Anterior cingulate cortex (tissue), 58 donors: Measurements from ENCODE around the gene SART1.
"Not testable (repeated sequence)": the region's sequence is repeated elsewhere in the genome, so short reads cannot be mapped to it uniquely, and the experiment has no call there.

ENCODE experiments used
- DNase-seq, 58 donors: peaks; one replicate each; lab custom pipeline; 2025; lab: John Stamatoyannopoulos, UW

SART1 gene

DNA sequence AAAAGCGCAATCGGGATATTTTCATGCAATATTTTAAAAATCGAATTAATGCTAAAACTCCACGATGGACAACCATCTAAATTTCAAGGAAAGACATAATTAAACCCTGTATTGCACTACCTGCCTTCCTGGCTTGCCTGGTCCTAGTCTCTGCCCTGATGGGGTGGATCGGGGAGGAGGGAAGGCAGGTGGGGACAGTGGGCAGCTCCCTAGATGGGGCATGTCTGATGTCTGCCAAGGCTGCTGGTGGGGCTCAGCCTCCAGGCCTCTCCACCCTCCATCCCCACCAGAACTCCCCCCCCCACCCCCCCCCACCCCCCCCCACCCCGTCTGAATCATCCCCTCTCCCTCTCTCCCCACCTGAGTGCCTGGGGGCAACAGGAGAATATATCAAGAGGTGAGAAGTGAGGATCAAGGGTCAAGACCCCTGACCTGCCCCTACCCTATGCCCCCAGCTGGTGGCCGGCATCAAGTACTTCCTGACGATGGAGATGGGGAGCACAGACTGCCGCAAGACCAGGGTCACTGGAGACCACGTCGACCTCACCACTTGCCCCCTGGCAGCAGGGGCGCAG is 50.9 kb downstream of the SART1 start:
- DNase-seq, result no peak

DNA sequence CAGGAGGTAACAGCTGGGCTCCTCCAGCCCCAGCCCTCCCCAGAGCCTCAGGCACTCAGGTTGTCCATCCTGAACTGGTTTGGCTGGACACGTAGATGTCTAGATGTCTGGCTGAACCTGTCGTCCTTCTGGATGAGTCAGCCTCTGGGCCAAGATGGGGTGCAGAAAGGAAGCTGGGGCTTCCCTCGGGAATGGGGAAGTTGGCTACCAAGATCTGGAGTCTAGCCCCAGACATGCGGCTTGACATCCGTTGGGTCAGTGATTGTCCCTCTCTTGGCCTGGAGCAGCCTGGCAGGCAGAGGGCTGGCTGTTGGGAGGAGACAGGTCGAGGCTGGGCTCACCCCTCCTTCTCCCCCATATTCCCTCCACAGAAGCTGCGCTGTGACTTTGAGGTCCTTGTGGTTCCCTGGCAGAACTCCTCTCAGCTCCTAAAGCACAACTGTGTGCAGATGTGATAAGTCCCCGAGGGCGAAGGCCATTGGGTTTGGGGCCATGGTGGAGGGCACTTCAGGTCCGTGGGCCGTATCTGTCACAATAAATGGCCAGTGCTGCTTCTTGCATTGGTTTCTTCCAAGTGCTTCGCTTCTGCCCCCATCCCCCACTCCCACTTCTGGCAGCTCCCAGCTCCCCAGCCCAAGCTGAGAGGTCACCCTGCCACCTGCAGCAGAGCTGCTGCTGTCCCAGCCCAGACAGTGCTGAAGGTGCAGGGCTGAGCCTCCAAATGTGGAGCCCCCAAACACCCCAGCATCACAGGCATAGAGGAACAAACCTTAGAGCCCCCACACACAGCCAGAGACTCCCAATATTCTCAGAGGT is 51.6 kb downstream of the SART1 start:
- peak in 1 of 58 donors; percentile 9 for DNase-seq

DNA sequence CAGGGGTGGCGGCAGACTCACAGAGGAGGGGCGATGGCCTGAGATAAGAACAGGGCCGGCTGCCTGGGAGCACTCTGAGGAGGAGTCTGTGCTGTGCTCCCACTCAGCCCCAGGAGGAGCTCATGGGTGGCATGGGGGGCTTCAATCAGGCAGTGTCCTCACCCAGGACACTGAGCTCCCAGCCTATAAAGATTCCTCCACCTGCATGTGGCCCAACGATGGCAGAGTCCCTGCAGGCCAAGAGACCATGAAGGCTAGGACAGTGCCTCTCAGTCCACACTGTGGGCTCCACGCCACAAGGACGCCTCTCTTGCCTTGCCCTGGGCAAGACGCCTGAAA is 52.2 kb downstream of the SART1 start:
- DNase-seq, result no peak

- DNase-seq, result no peak
Observed at GRCh38 chr11:66014804-66015453, 53.4 kb downstream of the SART1 start.

GRCh38 chr11:66015454-66015881 is 53.9 kb downstream of the SART1 start:
- no peak for DNase-seq

- no peak for DNase-seq
Observed at GRCh38 chr11:66015936-66016792, 54.6 kb downstream of the SART1 start.

DNA sequence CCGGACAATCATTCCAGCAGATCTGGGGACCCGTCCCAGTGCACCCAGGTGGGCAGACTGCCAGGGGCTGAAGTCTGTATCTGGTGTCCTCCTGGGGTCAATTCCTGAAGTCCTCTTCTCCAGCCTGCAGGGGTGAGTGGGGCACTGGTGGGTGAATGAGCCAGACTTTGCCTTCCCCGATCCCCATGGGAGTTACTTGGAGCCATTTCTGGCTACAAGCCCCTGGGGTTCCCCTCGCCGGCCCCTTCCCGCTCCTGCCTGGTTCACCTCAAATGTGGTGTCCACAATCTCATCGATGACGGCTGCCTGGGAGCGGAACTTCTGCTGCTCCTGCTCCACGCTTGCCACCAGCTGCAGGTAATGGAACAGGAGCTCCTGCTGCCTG is 55.3 kb downstream of the SART1 start:
- no peak for DNase-seq

GRCh38 chr11:66017321-66017720 is 55.8 kb downstream of the SART1 start:
- no peak for DNase-seq

- DNase-seq, result no peak
Observed at GRCh38 chr11:66020212-66020611, 58.7 kb downstream of the SART1 start.

- DNase-seq, result no peak
Observed at GRCh38 chr11:66020618-66021357, 59.3 kb downstream of the SART1 start.

DNA sequence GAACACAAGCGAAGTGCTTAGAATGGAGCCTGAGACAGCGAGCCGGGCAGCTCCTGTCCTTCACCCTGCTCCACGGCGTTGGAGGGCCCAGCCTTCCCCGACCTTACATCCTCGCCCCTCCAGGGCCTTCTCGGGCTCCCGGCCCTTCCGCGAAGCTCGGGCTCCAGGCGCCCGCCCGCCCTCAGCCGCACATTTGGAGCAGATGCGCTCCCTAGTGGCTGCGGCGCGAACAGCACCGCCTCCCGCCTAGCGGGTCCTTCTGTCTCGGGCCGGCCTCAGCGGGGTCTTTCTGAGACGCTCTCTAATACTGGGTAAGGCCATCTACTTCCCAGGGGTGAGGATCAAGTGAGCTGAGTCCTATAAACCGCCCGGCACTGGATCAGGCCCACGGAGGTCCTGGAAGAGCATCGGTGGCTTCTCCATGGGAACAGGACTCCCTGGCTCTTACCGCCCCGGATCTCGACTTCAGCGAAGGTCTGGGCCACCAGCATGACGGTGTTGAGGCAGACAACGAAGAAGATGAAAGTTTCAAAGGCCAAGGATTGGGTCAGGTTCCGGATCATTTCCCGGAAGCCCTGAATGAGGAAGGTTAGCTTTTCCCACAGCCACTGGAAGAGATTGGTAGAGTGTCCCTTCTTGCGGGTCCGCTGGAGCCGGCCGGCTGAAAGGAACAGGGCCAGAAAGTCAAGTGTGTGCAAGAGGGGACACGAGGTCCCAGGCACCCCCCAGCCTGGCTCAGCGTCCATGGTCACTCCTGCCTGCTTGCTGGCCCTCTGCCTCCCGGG is 61.1 kb downstream of the SART1 start:
- DNase-seq, result peak in 45 of 58 donors; percentile 2 to 74 (median 17)

GRCh38 chr11:66023186-66023440 is 61.6 kb downstream of the SART1 start:
- DNase-seq, result not testable (repeated sequence)

- DNase-seq, result no peak
Observed at GRCh38 chr11:66026017-66026529, 64.5 kb downstream of the SART1 start, which contains the start of gene CATSPER1. CATSPER1 (minus strand) TSS chr11:66026479; CDS start chr11:66026379, 100 bp downstream.
